ENCODE data around the gene TMUB2. TPM values are rescaled to one million over a fixed set of nuclear protein-coding genes. Genes with fewer than 3 reads are reported as not detected.
"Not testable (repeated sequence)": the region's sequence is repeated elsewhere in the genome, so short reads cannot be mapped to it uniquely, and the experiment has no call there.

The TMUB2 gene
- 10 to 100 TPM; 26.7 to 27.9 TPM for total RNA-seq

GRCh38 chr17:44186307-44187130, at the start of gene TMUB2:
TSS of gene TMUB2 (plus strand) at chr17:44186972. CDS start at chr17:44187709, 737 bp downstream.
- CTCF ChIA-PET: interaction anchor here (0.9 to 4.8 kb wide), 16 partner anchors 12 to 172 kb away, joined by 3 to 27 read pairs (median 6); partner anchors contain the start of genes GRN, HDAC5 and UBTF
- Mint-ChIP-seq H3K4me3 (peak within 1 kb of the TSS; percentile 97), H3K36me3 (ENCODE audit: low read depth) (peaks cover 37% of the 10 kb centered on the region), H3K4me1 (ENCODE audit: low read depth) (peaks cover 44% of the 10 kb centered on the region), H3K27me3 (ENCODE audit: low read depth) (no peaks in the 10 kb centered on the region), H3K9me3 (ENCODE audit: insufficient read depth) (no peaks in the 10 kb centered on the region), H3K27ac (peak within 1 kb of the TSS; percentile 100)
- DNase-seq (peak; percentile 100), ATAC-seq (peak; percentile 91)
- POLR2A ChIA-PET: interaction anchor here (0.7 to 3.0 kb wide), 22 partner anchors 9 to 317 kb away, joined by 3 to 26 read pairs (median 5); partner anchors contain the start of genes ATXN7L3, GPATCH8, GRN and HDAC5

GRCh38 chr17:44137891-44138709, 48.7 kb upstream of the TMUB2 start:
- H3K27me3 Mint-ChIP-seq (ENCODE audit: low read depth): peaks cover 4% of the 10 kb centered on the region
- ChIA-PET POLR2A (interaction anchor here (1.0 to 1.2 kb wide), 2 partner anchors 14 to 49 kb away, joined by 3 to 8 read pairs; partner anchors contain the start of genes HDAC5 and TMUB2), CTCF (interaction anchor here (1.4 to 2.2 kb wide), 2 partner anchors 15 to 30 kb away, joined by 6 to 9 read pairs; partner anchors contain the start of gene HDAC5)
- no peaks in the 10 kb centered on the region for H3K36me3 Mint-ChIP-seq (ENCODE audit: low read depth)
- H3K9me3 Mint-ChIP-seq (ENCODE audit: insufficient read depth): no peaks in the 10 kb centered on the region
- peaks cover 30% of the 10 kb centered on the region for H3K4me1 Mint-ChIP-seq (ENCODE audit: low read depth)
- peak overlapping the region; percentile 25 for H3K27ac Mint-ChIP-seq
- H3K4me3 Mint-ChIP-seq: no peak overlapping the region
- no peak for ATAC-seq
- peak; percentile 55 for DNase-seq

GRCh38 chr17:44143921-44144320, 42.9 kb upstream of the TMUB2 start:
- H3K36me3 Mint-ChIP-seq (ENCODE audit: low read depth): peaks cover 26% of the 10 kb centered on the region
- DNase-seq; ATAC-seq; POLR2A ChIA-PET; H3K9me3 Mint-ChIP-seq (ENCODE audit: insufficient read depth); H3K27me3 Mint-ChIP-seq (ENCODE audit: low read depth); H3K27ac Mint-ChIP-seq: not testable (repeated sequence)
- CTCF ChIA-PET: interaction anchor here (1.2 kb wide), 1 partner anchor 20 kb away, joined by 5 read pairs; the partner anchor contains the start of gene HDAC5
- peaks cover 22% of the 10 kb centered on the region for H3K4me1 Mint-ChIP-seq (ENCODE audit: low read depth)
- H3K4me3 Mint-ChIP-seq: peak overlapping the region; percentile 18

GRCh38 chr17:44144966-44145739, 41.6 kb upstream of the TMUB2 start:
- Mint-ChIP-seq H3K36me3 (ENCODE audit: low read depth) (peaks cover 31% of the 10 kb centered on the region), H3K27ac (no peak overlapping the region), H3K9me3 (ENCODE audit: insufficient read depth) (no peaks in the 10 kb centered on the region), H3K27me3 (ENCODE audit: low read depth) (no peaks in the 10 kb centered on the region), H3K4me1 (ENCODE audit: low read depth) (peaks cover 26% of the 10 kb centered on the region), H3K4me3 (no peak overlapping the region)
- ChIA-PET POLR2A (interaction anchor here (0.7 to 1.2 kb wide), 2 partner anchors 41 to 80 kb away, joined by 4 to 5 read pairs; partner anchors contain the start of gene TMUB2), CTCF (interaction anchor here (1.1 kb wide), 1 partner anchor 22 kb away, joined by 3 read pairs; the partner anchor contains the start of gene HDAC5)
- ATAC-seq: no peak
- DNase-seq: no peak

- ATAC-seq (no peak), DNase-seq (no peak)
- H3K27ac Mint-ChIP-seq: peak overlapping the region; percentile 12
- no peaks in the 10 kb centered on the region for H3K9me3 Mint-ChIP-seq (ENCODE audit: insufficient read depth)
- H3K27me3 Mint-ChIP-seq (ENCODE audit: low read depth): no peaks in the 10 kb centered on the region
- H3K36me3 Mint-ChIP-seq (ENCODE audit: low read depth): peaks cover 34% of the 10 kb centered on the region
- H3K4me3 Mint-ChIP-seq: no peak overlapping the region
- H3K4me1 Mint-ChIP-seq (ENCODE audit: low read depth): peaks cover 28% of the 10 kb centered on the region
- CTCF ChIA-PET: interaction anchor here (1.1 to 1.4 kb wide), 3 partner anchors 20 to 23 kb away, joined by 3 read pairs; partner anchors contain the start of gene HDAC5
- POLR2A ChIA-PET: no interaction called here
Observed at GRCh38 chr17:44146375-44147346, 40.1 kb upstream of the TMUB2 start.

- H3K27me3 Mint-ChIP-seq (ENCODE audit: low read depth): no peaks in the 10 kb centered on the region
- ChIA-PET POLR2A (no interaction called here), CTCF (interaction anchor here (1.3 kb wide), 1 partner anchor 24 kb away, joined by 4 read pairs; the partner anchor contains the start of gene HDAC5)
- no peaks in the 10 kb centered on the region for H3K9me3 Mint-ChIP-seq (ENCODE audit: insufficient read depth)
- DNase-seq (no peak), ATAC-seq (no peak)
- peaks cover 40% of the 10 kb centered on the region for H3K36me3 Mint-ChIP-seq (ENCODE audit: low read depth)
- H3K27ac Mint-ChIP-seq: no peak overlapping the region
- H3K4me3 Mint-ChIP-seq: no peak overlapping the region
- peaks cover 27% of the 10 kb centered on the region for H3K4me1 Mint-ChIP-seq (ENCODE audit: low read depth)
Observed at GRCh38 chr17:44147812-44148211, 39.0 kb upstream of the TMUB2 start.

GRCh38 chr17:44149066-44149465, 37.7 kb upstream of the TMUB2 start:
- ChIA-PET POLR2A (interaction anchor here (2.4 kb wide), 1 partner anchor 37 kb away, joined by 9 read pairs; the partner anchor contains the start of gene TMUB2), CTCF (interaction anchor here (1.3 to 1.4 kb wide), 2 partner anchors 25 to 36 kb away, joined by 3 to 4 read pairs; partner anchors contain the start of gene HDAC5)
- DNase-seq; H3K27me3 Mint-ChIP-seq (ENCODE audit: low read depth); H3K27ac Mint-ChIP-seq; ATAC-seq; H3K4me3 Mint-ChIP-seq; H3K9me3 Mint-ChIP-seq (ENCODE audit: insufficient read depth): not testable (repeated sequence)
- peaks cover 26% of the 10 kb centered on the region for H3K4me1 Mint-ChIP-seq (ENCODE audit: low read depth)
- peaks cover 42% of the 10 kb centered on the region for H3K36me3 Mint-ChIP-seq (ENCODE audit: low read depth)

GRCh38 chr17:44149750-44150329, 36.9 kb upstream of the TMUB2 start:
- no peak overlapping the region for H3K4me3 Mint-ChIP-seq
- H3K4me1 Mint-ChIP-seq (ENCODE audit: low read depth): peaks cover 26% of the 10 kb centered on the region
- ChIA-PET POLR2A (interaction anchor here (2.4 kb wide), 1 partner anchor 36 kb away, joined by 9 read pairs; the partner anchor contains the start of gene TMUB2), CTCF (interaction anchor here (1.4 to 2.2 kb wide), 5 partner anchors 17 to 106 kb away, joined by 3 to 14 read pairs (median 6); partner anchors contain the start of genes HDAC5 and TMUB2)
- H3K9me3 Mint-ChIP-seq (ENCODE audit: insufficient read depth): no peaks in the 10 kb centered on the region
- no peaks in the 10 kb centered on the region for H3K27me3 Mint-ChIP-seq (ENCODE audit: low read depth)
- no peak for ATAC-seq
- DNase-seq: no peak
- H3K27ac Mint-ChIP-seq: peak overlapping the region; percentile 26
- peaks cover 46% of the 10 kb centered on the region for H3K36me3 Mint-ChIP-seq (ENCODE audit: low read depth)

GRCh38 chr17:44152875-44153274, 33.9 kb upstream of the TMUB2 start:
- peaks cover 43% of the 10 kb centered on the region for H3K36me3 Mint-ChIP-seq (ENCODE audit: low read depth)
- H3K27ac Mint-ChIP-seq: peak overlapping the region; percentile 48
- DNase-seq (no peak), ATAC-seq (no peak)
- no peaks in the 10 kb centered on the region for H3K9me3 Mint-ChIP-seq (ENCODE audit: insufficient read depth)
- POLR2A ChIA-PET: no interaction called here
- CTCF ChIA-PET: interaction anchor here (0.9 kb wide), 1 partner anchor 211 kb away, joined by 3 read pairs; the partner anchor contains the start of gene FAM171A2
- H3K27me3 Mint-ChIP-seq (ENCODE audit: low read depth): no peaks in the 10 kb centered on the region
- H3K4me3 Mint-ChIP-seq: no peak overlapping the region
- peaks cover 19% of the 10 kb centered on the region for H3K4me1 Mint-ChIP-seq (ENCODE audit: low read depth)
